Lung microvascular endothelial cell (primary cell): Measurements from ENCODE around the gene MCOLN2. TPM values are rescaled to one million over a fixed set of nuclear protein-coding genes. Genes with fewer than 3 reads are reported as not detected.
"Not testable (repeated sequence)": the region's sequence is repeated elsewhere in the genome, so short reads cannot be mapped to it uniquely, and the experiment has no call there.

Experiments
- DNase-seq, 2 donors: peaks; one replicate each; pipeline versions ENCODE4 v3.0.0 to v3.0.0-alpha.2; 2010; ENCODE audit warnings: low read depth in 2 of 2
- total RNA-seq: library from RNA; depleted of rRNA; stranded (reverse); fragments of >200 nt; gene quantifications from 2 replicates; pipeline ENCODE4 v1.2.1, GENCODE V29; 2014

Gene MCOLN2
- total RNA-seq, 1 donor from 2014 or later = not detected

DNA sequence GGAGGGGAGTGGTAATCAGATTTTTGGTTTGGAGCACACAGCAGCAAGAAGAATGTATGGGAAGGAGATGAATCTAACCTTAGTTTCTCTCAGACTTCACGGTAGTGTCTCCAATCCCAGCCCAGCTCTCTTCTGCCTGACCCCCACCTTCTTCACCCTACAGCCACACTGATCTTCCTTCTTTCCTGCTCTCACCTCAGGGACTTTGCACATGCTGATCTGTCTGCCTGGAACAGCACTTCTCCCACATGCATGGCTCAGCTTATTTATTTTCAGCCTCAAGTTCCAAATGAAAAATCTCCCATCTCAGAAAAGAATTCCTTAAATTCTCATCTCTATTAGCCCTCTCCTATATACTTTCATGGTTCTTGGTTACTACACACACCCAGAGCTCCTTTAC, 55.1 kb downstream of the MCOLN2 start:
- no peak for DNase-seq

- DNase-seq = peak in 1 of 2 donors; percentile 58
Measured at GRCh38 chr1:84940481-84940880, 56.4 kb downstream of the MCOLN2 start.

DNA sequence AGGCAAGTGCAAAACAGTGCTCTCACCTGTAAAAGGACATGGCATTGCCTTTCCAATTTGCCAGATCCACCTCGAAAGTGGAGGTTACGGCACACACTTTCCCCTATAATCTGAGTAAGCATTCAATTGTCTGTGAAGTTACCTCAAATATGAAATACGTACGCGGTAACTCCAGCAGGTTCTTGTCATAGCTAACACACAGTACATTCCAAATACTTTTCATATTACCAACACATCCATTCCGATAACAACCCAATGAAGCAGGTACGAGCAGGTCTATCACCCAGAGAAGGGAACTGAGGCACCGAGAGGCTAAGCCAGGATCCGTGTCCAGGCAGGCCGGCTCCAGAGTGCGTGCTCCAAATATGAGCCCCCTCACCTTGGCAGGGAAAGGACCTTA, 57.2 kb downstream of the MCOLN2 start:
- DNase-seq = no peak

GRCh38 chr1:84939151-84939550, 57.8 kb downstream of the MCOLN2 start:
- peak; percentile 36 to 51 for DNase-seq

- peak; percentile 76 to 77 for DNase-seq
Measured at GRCh38 chr1:84936116-84936810, 60.6 kb downstream of the MCOLN2 start.

DNA sequence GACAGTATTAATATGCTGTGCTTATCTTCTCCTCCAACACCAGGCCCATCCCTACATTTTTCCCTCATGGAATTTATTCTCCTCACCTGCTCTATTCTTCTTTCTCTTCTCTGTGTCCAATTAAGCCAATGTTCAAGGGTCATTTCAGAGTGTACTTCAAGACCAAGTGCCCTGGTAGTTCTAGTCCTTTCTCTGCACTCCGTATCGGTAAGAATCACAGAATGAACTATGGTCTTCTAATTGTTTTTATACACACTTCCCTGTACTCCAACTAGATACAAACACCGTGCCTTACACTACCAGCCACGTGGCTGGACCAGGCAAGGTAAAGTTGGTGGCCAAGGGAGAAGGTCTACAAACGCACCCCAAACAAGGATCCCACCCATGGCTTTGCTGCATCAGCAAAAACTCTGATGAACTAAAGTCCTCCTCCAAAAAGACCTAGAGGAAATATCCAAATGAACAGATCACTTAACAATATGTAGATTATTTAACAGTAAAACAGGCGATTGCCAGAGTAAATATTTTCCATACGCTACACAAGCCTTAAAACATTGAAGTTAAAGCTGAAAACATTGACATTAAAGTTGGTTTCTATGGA, 63.8 kb downstream of the MCOLN2 start:
- DNase-seq = no peak

GRCh38 chr1:84930831-84931230, 66.1 kb downstream of the MCOLN2 start:
- DNase-seq = no peak

DNA sequence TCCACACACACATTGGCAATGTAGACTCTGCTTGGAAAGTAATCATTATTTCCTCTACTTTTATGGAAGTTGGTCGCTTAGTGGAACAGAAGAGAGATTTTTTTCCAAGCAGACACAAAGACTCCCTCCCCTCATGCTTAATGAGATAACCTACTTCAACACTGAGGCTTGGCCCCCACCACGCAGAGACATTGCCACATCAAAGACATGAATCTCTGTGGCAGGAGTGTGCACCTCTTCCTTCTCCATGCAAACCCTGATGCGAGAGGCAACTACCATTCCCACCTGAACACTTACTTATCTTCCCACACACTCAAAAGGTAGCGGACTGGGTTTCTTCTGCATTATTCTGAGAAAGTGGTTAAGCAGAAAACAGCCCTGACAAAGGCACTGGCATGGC, 66.6 kb downstream of the MCOLN2 start:
- DNase-seq = no peak

DNA sequence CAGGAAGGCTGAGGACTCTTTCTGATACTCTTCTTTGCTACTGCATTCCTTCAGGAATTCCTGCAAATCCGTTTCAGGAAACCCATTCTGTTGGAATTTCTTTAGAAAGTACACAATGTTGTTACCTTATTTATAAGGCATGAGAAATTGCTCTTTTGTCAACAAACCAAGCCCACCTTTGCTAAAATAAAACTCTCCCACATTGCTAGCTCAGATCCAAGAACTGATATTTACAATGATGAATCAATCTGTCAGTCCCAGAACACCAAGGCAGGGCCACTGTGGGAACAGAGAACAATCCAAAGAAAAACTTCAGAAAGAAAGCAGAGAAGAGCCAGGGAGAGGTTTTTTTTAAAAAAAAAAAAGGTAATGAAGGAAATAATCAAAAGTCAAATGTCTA, 67.3 kb downstream of the MCOLN2 start:
- no peak for DNase-seq

DNA sequence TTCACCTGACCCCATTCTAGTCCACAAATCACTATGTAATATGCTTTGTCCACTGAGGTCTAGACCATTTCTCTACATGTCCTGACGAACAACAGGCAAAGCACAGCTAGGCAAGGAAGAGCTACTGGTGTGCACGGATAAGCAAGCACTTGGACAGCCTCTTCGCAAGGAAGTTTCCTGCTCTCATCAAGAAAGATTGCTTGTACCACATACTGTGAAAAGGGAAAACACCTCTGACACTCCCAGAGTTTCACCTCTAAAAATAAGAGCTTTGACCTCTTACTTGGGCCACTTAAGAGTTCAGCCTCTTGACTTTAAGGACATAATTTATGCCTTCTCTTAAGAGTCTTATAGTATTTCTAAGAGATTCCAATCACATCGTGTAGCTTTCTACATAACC, 67.9 kb downstream of the MCOLN2 start:
- no peak for DNase-seq

DNA sequence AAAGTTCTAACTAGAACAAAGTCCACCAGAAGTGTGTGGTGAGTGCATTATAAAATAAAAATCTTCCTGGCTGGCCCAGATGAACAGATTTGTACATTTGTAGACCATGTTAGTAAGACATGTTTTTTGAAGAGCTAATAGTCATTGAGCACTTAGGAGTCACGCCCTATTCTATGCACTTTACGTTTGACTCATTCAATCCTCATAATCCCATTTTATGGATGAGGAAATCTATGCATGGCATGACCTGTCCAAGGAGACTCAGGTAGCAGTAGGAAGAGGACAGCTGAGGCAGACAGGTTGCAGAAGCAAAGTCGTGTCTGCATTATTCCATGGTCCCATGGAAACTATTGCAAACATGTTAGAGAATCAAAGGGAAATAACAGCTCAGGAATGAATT, 73.6 kb downstream of the MCOLN2 start:
- no peak for DNase-seq

DNA sequence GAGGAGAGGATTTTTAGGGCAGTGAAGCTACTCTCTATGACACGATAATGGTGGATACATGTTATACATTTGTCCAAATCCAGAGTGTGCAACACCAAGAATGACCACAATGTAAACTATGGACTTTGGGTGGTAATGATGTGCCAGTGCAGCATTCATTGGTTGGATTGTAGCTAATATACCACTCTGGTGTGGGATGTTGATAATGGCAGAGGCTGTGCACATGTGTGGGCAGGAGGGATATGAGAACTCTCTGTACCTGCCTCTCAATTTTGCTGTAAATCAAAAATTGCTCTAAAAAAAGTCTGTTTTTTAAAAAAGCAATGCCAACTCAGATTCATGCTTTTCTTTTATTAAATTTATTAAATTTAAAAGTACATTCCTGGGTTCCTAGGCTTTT, 76.8 kb downstream of the MCOLN2 start:
- no peak for DNase-seq

DNA sequence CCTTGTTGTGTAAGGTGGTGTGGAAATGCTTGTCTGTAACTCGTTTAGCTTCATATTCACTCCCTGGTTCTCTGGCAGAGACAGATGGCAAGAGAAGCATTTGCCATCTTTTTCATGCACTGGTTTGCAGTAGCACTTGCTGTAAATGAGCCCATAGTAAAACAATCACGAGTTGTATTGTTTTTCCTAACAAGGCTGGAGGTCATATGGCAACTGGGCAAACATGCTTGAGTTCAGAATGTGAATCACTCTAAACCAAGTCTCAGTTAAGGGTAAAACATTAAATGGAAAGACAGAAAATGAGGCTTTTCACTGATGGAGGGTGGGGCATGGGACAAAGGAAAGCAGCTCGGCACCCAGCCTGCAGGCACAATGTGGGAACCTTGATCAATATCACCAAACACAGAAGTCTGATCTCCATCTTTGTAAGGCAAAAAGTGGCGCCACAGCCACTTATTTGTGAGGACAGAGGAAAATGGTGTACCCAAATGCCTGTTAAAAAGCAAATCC, 77.4 kb downstream of the MCOLN2 start:
- DNase-seq = no peak

- DNase-seq = no peak
Measured at GRCh38 chr1:84918726-84919336, 78.1 kb downstream of the MCOLN2 start.

DNA sequence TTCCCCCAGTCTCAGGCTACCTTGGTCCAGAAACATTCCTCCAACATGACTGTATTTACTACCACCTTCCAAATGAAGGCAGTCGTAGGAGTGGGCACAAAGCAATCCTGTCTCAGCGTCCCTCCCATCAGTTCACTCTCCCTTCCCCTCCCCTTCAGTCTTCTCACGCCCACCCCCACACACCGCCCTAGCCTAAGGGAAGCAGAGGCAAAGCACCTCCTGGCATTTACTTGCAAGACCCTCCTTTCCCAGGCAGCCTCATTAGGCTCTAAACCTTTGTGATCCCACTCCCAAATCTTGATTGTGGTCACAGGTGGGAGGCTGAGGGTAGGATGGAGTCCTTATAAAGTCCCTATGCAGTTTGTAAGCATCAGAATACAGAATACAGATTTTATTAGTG, 80.0 kb downstream of the MCOLN2 start:
- DNase-seq = no peak

DNA sequence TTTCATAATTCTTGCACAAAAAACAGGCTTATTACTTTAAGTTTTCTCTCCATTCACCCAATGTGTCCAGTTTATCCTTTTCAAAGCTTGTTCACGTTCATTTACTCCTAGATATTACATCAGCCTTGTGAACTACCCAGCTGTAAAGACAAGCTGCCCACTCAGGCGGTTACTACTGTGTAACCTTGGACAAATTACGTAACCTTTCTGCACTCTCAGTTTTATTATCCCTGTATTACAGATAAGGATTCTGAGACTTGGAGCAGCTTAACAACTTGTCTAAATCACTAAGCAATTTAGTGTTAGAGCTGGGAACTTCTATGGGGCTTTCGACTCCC, 83.4 kb downstream of the MCOLN2 start:
- DNase-seq = no peak

- no peak for DNase-seq
Measured at GRCh38 chr1:84912726-84913554, 84.0 kb downstream of the MCOLN2 start.

- not testable (repeated sequence) for DNase-seq
Measured at GRCh38 chr1:84908746-84909464, 88.0 kb downstream of the MCOLN2 start.

DNA sequence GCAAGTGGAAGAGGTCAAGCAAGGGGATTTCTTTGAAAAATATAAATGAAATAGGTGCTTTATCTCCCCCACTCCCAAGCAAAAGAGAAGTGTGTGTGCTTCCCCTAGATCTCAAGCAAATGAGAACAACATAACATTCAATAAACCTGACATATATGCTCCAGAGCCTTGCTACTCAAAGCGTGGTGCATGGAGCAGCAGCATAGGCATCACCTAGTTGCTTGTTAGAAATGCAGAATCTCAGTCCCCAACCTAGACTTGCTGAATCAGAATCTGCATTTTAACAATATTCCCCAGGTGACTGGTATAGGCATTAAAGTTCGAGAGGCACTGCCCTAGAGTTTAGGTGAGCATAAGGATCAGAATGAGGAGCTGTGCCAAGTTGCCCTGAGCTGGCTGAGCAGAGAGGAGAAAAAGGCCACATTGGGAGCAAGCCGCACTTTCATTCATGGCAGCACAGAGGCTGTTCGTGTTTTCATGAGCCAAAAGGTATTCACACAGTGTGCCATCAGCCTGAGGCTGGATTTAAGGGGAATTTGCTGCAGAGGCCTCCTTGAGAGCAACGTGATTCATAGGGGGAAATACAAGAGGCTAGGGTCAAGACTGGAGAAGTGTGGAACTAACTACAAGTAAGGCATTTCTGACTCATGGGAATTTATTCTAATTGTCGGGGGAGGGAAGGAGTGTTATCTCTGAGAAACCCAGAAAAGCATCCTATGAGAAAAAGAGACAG, 89.7 kb downstream of the MCOLN2 start:
- DNase-seq = peak in 1 of 2 donors; percentile 28

DNA sequence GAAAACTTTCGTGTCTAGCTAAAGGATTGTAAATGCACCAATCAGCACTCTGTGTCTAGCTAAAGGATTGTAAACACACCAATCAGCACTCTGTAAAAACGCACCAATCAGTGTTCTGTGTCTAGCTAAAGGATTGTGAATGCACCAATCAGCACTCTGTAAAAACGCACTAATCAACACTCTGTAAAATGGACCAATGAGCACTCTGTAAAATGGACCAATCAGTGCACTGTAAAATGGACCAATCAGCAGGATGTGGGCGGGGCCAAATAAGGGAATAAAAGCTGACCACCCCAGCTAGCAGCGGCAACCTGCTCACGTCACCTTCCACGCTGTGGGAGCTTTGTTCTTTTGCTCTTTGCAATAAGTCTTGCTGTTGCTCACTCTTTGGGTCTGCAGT, 94.2 kb downstream of the MCOLN2 start:
- not testable (repeated sequence) for DNase-seq

DNA sequence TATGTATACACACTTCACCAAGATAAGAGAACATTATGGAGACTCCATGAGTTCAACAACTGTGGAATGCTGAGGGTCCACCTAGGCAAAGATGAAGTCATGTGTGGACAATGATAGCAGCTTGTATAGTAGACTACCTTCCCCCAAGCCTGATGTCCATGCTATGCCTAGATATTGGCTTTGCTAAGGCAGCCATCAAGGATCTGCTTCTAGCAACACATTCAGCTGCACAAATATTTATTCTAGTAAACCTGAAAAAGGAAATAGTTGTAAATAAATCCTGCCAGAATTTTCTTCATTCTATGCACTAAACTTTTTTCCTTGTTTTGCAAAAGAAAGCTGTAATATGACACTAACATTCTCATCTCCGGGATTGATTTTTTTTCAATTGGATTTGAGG, 96.9 kb downstream of the MCOLN2 start:
- DNase-seq = no peak
